ENCODE results near the gene ATP6V0E2.
A peak's percentile ranks its signal among the peaks of the same experiment; 100 is the strongest.

The ATP6V0E2 gene

DNA sequence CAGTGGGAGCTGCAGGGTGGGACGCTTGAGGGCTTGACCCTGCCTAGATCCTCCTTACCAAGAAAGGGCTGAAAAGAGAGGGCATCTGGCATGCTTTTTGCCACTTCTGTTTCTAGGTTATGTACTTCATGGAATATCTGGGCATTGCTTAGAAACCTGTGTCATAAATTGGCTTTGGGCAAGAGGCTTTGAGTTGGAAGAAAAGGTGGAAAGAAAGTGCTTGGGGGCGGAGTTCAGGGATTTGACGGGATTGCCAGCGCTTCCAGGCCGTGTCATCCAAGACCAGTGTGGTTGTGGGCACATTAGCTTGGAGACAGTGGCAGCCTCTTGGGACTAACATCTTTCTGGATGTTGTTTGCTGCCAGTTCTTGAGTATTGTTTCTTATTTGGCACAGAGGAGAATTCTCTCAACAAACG lies 34.8 kb upstream of the ATP6V0E2 start:
- no peak for DNase-seq

DNA sequence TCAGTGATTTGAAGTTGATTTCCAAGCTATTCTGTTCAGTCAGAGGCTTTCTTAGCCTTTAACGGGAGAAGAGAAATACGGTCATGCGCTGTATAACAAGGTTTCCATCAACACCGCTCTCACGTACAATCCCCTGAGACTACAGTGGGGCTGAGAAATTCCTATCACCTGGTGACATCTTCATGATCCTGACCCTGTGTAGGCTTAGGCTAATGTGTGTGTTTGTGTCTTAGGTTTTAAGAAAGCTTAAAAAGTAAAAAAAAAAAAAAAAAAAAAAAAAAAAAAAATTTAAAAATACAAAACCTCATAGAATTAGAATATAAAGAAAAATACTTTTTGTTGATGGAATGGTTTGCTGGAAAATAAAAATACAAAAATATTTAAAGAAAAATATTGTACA lies 33.8 kb upstream of the ATP6V0E2 start:
- DNase-seq: no peak

DNA sequence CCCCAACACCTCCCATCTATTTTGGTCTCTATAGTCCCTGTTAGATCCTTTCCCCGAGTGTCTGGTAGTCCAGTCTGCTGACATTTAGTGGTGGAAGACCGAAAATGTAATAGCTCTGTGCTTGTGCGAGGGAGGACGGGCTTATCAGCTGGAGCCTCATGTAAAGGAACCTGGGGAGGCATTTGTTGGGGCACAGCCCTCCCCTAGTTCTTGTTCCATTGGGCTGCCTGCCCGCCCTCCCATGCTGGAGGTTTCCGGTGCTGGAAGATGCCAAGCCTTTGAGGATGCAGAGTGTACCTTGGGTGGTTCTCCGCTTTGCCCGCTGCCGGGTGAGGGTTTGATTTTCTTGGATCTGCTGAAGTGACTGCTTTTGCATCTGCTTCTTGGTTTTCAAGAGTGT lies 30.2 kb upstream of the ATP6V0E2 start:
- DNase-seq: no peak

DNA sequence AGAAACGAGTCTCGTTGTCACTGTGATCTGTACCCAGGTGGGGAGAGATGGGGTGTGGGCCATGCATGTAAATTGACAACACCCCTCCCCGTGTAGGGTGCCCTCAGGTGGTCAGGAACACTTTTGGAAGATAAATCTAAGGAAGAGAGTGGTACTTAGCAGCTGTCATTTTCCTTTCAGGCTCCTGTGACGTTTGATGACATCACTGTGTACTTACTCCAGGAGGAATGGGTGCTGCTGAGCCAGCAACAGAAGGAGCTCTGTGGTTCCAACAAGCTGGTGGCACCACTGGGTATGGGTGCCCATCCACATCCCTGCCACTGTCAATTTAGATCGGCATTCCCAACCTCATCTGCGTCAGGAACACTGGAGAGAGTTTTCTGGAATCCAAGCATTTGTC lies 29.3 kb upstream of the ATP6V0E2 start:
- DNase-seq: no peak

DNA sequence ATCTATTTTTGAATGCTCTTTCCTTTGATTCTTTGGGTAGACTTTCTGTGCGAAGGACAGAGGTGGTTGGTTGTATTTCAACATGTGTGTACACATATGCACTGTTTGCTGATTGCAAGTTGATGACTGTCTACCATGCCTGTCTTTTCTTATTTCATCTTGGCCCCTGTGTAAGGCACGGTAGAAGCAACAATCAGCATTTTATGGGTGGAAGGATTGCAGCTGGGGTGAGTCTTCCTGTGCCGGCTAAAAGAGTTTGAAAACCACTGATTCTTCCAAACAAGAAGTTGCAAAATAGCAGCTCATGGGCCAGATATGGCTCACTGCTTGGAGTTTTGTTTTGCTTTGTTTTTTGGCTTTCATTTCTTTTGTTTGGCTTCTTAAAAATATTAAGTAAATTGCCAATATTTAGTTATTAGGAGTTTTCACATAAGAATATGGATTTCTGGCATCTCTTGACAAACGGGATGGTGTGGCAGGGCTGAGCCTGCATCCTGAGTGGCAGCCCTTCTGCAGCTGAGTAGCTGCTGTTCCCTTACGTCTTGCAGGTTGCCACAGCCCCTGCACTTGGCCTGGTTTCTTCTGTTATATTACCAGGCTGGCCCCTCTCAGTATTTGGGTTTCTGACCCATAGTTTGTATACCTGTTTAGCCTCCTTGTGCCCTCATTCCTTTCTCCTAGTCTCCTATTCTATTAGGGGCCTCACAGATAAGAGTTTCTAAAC lies 28.4 kb upstream of the ATP6V0E2 start:
- no peak for DNase-seq

DNA sequence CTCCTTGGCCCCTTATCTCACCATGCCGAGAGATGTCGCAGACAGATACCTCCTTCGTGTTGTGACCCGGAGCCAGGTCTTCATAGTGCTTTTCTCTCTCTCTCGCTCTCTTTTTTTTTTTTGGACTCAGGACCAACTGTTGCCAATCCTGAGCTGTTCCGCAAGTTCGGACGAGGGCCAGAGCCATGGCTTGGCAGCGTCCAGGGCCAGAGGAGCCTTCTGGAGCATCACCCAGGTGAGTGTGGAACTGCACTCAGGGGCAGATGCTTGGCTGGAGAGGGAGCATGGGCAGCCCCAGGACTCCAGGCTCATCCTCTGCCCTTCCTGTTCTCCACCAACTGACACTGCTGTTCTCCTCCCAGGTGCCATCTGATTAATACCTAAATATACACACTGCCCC lies 27.7 kb upstream of the ATP6V0E2 start:
- DNase-seq: no peak

DNA sequence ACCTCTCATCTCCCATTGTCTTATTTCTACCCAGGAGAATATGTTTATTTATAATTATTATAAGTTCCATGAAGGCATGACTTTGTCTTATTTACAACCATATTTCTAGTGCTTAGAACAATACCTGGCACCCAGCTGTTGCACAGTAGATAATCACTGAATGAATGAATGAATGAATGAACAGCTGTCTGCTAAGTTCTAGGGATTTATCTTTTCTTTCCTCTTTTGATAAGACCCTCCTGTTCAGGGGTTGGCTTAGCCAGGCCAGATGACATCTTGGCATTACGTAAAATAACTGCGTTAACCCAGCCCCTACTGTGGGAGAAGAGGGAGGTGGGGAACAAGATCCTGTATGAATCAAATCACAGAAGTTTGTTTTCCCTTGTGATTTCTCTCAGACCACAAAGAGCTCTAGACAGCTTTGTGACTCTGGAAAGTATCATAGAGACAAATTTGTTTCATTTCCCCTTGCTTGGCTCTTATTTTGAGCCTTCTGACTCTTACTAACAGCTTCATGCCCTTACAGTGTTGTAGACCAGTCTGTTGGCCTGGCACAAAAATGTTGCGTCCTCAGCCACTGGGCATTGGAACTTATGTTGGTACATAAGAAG lies 27.2 kb upstream of the ATP6V0E2 start:
- no peak for DNase-seq

DNA sequence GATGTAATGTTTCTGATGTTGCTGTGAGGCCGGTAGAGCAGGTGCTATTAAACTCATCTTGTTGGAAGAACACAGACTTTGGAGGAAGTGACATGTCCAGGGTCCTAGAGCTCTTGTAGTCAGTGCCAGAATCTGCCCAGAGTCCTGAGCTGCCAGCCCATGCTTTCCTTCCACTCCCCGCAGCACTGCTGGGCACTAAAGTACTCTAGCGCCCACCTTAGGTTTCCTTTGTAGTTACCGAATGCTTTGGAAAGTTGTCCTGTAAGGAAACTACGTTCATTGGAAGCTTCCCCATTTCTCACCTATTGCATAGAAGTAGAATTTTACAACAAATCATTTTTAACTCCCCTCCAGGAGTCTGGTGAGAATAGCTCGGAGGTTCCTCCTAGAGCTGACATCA lies 24.6 kb upstream of the ATP6V0E2 start:
- DNase-seq: no peak

DNA sequence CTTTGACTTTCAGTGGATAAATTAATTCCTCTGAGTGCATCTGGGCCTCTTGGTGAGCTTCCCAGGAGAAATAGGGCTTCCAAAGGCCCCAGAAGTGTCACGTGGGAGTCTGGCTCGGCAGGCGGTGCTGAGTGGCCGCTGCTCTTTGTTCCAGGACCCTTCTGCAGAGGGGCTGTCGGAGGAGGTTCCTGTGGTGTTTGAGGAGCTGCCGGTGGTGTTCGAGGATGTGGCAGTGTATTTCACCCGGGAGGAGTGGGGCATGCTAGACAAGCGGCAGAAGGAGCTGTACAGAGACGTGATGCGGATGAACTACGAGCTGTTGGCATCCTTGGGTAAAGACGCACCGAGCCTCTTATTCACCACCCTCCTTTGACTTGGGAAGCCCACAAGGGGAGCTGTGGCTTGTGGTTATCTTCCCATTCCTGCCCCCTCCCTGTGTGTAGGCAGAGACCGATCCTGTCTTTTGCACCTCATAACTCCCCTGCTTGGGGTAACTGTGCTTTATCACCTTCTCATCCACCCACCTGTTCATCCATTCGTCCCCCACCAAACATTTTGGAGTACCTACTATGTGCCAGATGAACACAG lies 23.7 kb upstream of the ATP6V0E2 start:
- DNase-seq: no peak

DNA sequence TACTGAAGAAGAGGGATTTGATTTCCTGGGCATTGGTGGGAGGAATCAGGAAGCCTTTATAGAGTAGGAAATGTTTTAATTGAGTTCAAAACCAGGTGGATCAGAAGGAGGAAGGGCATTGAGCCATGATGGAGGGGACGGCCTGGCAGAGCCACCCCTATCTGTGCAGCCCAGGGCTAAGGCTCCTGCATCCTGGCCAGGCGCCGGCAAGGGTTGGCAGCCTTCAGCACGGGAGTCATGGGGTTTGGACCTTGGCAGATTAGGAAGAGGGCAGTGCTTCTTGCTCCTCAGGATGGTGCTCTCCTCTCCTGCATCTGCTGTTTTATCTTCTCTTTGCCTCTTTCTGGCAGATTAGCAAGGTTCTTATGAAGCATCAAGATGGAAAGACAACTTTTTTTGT lies 23.1 kb upstream of the ATP6V0E2 start:
- DNase-seq: no peak

DNA sequence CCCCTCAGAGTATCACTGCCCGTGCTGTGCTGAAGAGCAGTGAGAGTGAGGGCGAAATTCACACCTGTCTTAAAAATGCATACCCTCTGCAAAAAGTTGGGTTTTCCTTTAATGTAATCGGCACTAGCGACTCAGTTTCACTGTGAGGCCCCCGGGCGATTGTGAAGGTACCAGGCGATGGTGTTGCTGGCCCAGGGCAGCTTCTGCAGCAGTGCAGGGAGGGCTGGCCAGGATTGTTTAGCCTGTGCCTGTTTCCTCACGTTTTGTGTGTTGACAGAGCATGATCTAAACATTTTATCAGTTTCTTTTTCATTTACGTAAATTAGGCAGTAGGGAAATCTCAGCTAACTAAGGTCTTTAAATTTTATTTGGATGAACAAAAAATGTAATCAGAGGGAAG lies 22.3 kb upstream of the ATP6V0E2 start:
- DNase-seq: no peak

DNA sequence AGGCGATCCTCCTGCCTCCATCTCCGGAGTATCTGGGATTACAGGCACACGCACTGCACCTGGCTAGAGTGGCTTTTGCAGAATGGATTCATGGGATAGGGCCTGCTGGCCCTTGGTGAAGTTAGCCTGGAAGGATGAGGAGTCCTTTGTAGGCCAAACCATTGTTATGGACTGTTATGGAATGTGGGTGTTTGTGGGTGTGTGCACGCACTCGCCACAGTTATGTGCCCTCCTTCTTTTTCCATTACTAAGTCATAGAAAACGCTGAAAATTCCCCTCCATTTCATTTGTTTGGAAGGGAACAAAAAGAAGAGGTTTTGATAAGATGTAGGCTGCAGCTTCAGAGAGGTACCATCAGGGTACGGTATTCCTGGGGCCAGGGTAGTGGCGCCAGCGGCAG lies 20.6 kb upstream of the ATP6V0E2 start:
- DNase-seq: no peak

DNA sequence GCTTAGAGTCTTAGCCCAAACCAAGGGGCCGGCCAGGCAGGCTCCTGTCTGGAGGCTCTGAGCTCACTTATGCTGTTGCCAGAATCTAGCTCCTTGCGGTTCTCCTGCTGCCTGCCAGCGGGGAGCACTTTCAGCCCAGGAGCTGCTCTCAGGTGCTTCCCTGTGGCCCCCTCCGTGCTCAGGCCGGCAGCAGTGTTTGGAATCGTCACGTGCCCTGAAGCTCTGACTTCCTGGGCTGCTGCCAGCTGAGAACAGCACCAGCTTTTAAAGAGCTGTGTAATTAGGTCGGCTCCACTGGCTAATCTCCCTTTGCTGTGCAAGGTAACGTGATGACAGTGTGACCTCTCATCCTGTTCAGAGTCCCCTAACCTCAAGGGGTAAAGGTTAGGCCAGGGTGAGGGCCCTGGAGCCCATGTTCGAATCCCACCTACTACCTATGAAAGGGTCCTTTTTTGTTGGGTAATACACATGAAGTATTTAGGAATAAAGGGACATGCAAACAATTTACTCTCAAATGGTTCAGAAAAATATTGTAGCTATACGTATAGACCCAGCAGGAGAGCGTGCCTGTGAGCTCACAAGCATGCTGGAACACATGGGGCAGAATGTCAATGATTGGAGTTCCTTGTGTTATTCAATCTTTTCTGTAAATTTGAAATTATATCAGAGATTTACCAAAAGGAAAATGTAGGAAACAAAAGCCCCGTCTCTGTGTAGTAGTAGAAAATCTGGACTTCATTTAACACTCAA lies 19.0 kb upstream of the ATP6V0E2 start:
- DNase-seq: no peak

DNA sequence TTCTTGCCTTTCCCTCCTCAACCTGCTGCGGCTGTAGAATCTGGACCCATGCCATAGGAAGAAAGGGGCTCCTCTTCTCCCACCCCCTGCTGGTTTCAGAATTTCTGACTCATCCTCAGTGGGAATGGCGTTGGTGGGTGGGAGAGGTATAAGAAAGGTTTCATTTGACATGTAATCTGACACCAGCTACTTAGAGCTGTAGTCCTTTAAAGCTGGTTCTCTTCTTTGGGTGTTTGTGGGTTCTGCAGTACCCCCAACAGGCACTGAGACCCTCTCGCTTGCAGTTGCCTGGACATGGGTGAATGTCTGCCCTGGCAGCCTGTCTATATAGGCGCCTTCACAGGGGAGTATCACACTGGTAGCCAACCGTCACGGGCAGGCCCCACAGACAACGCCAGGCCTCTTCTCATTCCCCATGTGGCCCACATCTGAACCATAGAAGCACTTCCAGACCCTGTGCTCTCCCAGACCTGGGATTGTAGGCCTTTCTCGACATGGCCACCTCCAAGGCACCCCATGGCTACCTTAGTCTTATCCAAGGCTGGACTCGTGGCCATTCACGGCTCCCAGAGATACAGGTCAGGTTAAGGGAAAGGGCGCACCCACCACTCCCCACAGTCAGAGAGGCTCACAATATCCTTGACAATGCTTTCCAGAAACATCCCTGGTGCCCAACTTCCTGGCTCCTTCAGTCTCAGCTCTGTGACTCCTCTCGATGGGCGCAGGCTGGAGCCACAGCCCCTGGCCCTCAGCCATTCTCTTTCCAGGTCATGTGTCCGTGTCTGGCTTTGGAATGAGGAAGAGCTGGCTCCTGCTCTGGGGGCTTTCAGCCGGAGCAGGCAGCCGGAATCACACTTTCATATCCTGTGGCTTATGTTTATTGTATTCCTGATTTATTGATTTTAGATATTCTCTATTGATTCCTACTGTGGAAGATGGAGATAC lies 18.1 kb upstream of the ATP6V0E2 start:
- DNase-seq: peak; percentile 64

DNA sequence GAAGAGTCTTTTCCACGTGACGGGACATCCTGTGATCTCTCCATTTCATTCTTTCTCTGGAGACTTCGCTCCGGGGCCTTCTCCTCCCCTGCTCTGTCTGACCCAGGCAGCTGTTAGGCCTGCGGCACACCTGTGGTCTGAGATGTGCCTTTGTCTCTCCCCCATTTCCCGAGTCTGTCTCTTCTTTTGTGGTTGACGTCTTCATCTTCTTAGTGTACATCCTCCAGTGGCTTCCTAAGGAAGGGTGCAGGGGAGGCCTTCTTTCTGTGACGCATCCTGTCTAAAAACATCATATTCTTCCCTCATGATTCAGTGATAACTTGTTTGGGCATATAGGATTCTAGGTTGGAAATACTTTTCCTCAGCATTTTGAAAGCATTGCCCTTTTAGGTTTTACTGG lies 17.2 kb upstream of the ATP6V0E2 start:
- DNase-seq: no peak

DNA sequence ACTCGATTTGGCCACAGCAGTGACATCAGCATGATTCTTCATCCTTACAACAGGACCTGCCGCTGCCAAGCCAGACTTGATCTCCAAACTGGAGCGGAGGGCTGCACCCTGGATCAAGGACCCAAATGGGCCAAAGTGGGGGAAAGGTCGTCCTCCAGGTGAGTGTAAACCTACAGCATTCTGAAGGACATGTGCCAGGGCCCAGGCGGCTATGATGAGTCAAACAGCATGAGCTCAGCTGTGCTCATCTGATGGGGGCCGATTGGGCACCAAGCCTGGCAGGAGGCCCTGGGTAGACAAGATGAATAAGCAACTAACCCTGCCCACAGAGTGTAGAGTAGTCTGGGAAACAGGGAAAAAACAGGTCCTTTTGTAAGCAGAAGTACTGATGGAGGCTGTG lies 14.4 kb upstream of the ATP6V0E2 start:
- no peak for DNase-seq

DNA sequence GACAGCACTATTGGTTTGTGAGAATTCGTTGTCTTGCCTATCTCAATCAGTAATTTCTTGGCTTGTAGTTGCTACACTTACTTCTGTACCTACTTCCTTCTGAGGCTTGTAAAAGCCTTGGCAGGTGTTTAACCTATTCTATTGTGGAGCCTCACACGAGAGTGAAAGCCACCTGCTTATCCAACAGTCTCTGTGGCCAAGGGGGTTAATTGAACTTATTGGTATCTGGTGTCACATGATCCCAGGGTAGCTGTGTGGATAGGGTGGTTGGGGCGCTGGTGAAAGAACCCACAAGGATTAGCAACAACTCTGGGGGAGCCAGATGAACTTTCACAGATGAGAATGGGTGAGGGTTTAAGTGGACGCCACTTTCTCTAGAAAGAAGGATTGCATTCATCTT lies 13.9 kb upstream of the ATP6V0E2 start:
- DNase-seq: no peak

DNA sequence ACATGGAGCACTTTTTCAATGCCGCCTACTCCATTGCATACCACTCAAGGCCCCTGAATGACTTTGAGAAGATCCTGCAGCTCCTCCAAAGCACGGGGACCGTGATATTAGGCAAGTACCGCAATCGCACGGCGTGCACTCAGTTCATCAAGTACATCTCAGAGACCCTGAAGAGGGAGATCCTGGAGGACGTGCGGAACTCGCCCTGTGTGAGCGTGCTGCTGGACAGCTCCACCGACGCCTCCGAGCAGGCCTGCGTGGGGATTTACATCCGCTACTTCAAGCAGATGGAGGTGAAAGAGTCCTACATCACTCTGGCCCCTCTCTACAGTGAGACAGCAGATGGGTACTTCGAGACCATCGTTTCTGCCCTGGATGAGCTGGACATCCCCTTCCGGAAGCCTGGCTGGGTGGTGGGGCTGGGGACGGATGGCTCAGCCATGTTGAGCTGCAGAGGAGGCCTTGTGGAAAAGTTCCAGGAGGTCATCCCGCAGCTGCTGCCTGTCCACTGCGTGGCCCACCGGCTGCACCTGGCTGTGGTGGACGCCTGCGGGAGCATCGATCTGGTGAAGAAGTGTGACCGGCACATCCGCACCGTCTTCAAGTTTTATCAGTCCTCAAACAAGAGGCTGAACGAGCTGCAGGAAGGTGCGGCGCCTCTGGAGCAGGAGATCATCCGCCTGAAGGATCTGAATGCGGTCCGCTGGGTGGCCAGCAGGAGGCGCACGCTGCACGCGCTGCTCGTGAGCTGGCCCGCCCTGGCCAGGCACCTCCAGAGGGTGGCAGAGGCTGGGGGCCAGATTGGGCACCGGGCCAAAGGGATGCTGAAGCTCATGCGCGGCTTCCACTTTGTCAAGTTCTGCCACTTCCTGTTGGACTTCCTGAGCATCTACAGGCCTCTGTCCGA lies 12.7 kb upstream of the ATP6V0E2 start:
- no peak for DNase-seq

DNA sequence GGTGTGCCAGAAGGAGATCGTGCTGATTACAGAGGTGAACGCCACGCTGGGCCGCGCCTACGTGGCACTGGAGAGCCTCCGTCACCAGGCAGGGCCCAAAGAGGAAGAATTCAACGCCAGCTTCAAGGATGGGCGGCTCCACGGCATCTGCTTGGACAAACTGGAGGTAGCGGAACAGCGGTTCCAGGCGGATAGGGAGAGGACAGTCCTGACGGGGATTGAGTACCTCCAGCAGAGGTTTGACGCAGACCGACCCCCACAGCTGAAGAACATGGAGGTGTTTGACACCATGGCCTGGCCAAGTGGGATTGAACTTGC lies 12.1 kb upstream of the ATP6V0E2 start:
- DNase-seq: no peak

DNA sequence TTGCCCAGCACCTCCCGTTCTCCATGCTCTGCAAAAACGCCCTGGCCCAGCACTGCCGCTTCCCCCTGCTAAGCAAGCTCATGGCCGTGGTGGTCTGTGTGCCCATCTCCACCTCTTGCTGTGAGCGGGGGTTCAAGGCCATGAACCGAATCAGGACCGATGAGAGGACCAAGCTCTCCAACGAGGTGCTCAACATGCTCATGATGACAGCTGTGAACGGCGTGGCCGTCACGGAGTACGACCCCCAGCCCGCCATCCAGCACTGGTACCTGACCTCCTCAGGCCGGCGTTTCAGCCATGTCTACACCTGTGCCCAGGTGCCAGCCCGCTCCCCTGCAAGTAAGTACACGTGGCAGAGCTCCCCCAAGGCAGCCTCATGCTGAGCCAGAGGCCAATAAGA lies 11.6 kb upstream of the ATP6V0E2 start:
- no peak for DNase-seq

DNA sequence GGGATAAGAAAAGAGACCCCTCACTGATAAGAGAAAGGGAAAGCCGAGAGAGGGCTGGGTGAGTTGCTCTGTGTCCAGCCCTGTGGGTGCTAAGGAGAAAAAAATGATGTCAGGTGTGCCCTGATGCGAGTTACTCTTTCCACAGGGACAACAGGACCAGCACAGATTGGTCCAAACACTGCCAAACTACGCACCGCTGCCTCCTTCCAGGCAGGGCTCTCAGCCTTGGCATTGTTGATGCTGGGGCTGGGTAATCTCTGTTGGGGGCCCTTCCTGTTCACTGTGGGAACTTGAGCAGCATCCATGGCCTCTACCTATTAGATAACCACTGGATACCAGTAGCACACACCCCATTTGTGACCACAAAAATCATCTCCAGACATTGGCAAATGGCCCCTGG lies 10.3 kb upstream of the ATP6V0E2 start:
- no peak for DNase-seq

DNA sequence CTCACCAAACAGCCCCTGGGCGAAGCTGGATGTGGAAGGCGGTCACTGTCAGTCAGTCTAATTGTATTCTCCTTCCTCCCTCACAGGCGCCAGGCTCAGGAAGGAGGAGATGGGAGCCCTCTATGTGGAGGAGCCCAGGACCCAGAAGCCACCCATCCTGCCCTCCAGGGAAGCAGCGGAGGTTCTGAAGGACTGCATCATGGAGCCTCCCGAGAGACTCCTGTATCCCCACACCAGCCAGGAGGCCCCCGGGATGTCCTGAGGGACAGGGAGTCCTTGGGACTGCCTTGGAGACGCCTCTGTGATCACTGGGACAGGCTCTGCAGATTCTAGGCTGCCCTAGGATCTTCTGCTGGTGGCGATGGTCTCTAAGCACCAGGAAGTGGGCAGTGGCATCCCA lies 9.7 kb upstream of the ATP6V0E2 start:
- DNase-seq: no peak
